Fibroblast of skin of right quadriceps (primary cell): Measurements from ENCODE around the gene PDCD1.
"Not testable (repeated sequence)": the region's sequence is repeated elsewhere in the genome, so short reads cannot be mapped to it uniquely, and the experiment has no call there.

Experiments used
- DNase-seq: peaks from one replicate; pipeline ENCODE4 v3.0.0-alpha.2; 2013

PDCD1 gene

DNA sequence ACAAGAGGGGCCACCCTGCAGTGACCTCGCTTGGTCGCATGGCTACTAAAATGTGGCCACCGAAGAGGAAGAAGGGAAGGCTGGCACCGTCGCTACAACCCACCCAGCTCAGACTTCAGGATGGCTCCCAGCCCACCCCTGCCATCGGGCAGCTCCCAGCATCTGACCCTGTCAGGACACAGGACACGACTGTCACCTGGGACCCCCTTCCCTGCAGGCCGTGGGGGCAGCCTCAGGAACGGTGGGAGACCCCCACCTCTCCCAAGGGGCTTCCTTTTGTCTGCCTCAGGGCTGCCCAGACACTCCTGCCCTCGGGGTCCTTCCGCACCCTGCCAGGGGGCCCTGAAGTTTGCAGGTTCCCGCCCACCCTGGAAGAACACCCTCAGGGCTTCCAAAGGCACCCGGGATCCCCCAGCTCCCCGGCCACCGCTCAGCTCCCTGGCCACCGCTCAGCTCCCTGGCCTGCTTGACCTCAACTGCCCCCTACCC, 18.5 kb upstream of the PDCD1 start:
- no peak for DNase-seq

DNA sequence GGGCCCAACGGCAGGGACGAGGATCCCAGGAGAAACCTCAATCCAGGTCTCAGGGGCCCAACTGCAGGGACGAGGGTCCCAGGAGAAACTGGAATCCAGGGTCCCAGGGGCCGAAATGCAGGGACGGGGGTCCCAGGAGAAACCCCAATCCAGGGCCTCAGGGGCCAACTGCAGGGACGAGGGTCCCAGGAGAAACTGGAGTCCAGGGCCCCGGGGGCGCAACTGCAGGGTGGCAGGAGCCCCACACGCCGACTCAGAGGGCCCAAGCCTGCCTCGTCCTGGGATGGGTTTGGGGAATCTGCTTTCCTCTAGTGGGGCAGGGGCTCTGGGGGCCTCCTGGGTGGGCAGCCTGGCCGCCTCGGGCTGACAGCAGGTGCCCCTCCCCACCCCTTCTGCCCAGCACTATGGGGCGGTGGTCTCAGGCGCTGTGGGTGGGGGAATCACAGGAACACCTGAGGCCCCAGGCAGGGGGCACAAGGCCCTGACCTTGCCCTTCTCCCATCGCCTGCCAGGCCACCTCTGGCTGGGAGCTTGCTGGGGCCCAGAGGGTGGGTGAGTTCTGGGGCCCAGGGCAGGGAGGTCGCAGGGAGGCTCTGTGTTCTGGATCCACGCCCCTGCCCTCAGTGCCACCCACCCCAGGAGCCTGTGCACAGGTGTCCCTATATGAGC, 18.0 kb upstream of the PDCD1 start:
- DNase-seq: no peak

DNA sequence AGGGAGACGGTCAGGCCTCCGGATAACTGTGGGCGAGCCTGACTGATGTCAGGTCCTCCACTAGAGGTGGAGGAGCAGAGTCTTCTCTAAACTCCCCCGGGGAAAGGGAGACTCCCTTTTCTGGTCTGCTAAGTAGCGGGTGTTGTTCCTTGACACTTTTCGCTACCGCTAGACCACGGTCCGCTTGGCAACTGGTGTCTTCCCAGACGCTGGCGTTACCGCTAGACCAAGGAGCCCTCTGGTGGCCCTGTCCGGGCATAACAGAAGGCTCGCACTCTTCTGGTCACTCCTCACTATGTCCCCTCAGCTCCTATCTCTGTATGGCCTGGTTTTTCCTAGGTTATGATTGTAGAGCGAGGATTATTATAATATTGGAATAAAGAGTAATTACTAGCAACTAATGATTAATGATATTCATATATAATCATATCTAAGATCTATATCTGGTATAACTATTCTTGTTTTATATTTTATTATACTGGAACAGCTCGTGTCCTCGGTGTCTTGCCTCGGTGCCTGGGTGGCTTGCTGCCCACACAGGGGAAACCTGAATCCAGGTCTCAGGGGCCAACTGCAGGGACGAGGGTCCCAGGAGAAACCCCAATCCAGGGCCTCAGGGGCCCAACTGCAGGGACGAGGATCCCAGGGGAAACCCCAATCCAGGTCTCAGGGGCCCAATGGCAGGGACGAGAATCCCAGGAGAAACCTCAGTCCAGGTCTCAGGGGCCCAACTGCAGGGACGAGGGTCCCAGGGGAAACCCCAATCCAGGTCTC, 17.2 kb upstream of the PDCD1 start:
- DNase-seq: not testable (repeated sequence)

DNA sequence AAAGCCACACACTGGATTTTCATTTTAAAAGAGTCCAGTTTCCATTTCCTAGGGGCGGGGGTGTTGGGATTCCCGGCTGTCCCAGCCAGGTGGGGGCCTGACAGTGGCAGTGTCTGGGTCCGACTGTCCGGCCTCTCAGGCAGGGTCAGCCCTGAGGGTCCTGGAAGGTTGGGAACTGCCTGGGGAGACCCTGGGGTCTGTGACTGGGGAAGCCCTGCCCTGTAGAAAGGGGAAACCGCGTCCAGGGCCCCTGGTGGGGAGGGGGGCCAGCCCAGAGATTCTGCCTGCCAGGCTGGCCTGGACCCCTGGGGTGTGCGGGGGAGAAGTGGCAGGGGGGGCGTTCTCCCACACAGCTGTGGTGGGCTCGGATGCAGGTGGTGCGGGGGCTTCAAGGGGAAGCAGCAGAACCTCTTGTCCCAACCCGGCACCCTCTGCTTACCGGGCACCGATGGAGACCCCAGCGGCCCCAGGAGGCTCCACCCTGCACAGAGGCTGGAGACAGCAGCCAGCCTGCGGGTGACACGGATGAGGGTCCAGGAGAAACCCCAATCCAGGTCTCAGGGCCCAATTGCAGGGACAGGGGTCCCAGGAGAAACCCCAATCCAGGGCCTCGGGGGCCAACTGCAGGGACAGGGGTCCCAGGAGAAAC, 15.7 kb upstream of the PDCD1 start:
- DNase-seq: no peak

DNA sequence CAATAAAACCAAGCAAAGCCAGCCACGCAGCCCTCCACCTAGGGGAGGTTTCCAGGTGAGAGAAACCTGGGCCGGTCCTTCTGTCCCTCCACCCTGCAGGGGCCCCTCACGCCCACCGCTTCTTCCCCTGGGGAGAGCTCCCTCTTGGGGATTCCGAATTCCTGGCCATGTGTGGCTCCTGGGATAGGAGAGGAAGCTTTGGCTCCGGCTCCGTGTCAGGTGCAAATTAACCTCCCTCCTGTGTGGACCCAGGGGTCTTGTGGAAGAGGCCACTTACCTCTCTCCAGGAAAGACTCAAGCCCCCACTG, 15.1 kb upstream of the PDCD1 start:
- DNase-seq: no peak

DNA sequence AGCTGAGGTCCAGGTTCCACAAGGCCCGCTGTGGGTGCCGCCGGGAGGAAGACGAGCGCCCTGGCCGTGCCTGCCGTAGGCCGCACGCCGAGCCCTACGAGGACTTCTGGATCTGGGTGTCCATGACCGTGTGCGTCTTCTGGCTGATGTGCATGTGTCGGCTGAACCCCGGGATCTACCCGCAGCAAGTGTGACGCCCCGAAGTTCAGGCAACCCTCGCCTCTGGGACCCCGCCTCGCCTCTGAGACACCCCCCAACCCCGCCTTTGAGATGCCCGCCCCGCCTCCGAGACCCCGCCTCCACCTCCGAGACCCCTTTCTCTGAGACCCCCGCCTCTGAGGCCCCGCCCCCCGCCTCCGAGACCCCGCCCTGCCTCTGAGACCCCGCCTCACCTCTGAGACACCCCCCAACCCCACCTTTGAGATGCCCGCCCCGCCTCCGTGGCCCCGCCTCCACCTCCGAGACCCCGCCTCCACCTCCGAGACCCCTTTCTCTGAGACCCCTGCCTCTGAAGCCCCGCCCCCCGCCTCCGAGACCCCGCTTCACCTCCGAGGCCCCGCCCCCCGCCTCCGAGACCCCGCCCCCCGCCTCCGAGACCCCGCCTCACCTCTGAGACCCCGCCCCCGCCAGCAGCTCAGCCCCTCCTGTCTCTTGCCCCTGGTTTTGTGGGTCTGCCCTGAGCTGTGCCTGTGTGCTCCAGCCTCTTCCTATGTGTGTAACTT, 14.5 kb upstream of the PDCD1 start:
- DNase-seq: no peak

DNA sequence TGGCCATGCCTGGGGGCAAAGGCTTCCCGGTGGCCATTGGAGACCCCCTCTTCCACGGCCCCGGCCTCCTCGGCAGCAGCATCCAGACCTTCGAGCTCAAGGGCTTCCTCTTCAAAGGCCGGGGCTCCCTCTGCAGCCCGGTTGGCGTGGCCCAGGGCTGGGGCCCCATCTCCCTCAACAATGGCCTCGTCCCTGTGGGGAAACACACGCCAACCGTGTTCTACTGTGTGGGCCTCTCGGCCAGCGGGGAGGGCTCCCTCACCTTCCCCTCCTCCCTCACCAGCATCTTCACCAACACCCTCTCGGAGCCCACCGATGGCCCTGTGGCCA, 13.6 kb upstream of the PDCD1 start:
- no peak for DNase-seq

DNA sequence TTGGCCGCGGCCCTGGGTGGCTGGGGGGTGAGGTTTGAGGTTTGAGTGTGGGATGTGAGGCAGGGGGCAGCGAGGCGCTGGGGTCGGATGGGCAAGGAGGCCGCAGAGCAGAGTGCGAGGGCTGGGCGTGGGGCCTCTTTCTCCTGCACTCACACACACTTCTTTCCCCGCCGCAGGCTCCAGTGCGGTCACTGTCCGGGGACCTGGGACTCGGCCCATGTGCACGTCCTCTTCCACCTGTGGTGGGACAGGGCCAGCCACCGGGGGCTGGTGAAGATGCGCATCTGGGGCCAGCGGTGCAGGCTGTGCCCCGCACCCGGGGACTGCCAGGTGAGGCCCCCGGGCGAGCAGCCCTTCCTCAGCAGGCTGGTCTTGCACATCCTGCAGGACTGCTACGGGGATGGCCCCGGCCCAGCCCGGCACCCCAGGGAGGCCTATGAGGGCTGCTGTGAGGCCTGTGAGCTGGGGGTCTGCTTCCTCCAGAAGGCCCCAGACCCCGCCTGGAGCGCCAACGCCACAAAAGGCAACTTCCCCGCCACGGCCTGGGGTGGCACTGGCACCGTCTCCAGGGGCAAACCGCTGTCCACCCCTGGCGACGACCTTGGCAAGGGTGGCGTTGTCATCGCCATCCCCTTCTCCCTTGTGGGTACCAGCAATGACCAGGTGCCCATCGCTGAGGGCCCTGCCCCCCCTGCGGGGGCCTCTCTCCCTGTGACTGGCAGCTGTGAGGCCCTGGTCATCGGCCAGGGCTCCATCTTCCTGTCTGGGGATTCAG, 13.0 kb upstream of the PDCD1 start:
- DNase-seq: no peak

DNA sequence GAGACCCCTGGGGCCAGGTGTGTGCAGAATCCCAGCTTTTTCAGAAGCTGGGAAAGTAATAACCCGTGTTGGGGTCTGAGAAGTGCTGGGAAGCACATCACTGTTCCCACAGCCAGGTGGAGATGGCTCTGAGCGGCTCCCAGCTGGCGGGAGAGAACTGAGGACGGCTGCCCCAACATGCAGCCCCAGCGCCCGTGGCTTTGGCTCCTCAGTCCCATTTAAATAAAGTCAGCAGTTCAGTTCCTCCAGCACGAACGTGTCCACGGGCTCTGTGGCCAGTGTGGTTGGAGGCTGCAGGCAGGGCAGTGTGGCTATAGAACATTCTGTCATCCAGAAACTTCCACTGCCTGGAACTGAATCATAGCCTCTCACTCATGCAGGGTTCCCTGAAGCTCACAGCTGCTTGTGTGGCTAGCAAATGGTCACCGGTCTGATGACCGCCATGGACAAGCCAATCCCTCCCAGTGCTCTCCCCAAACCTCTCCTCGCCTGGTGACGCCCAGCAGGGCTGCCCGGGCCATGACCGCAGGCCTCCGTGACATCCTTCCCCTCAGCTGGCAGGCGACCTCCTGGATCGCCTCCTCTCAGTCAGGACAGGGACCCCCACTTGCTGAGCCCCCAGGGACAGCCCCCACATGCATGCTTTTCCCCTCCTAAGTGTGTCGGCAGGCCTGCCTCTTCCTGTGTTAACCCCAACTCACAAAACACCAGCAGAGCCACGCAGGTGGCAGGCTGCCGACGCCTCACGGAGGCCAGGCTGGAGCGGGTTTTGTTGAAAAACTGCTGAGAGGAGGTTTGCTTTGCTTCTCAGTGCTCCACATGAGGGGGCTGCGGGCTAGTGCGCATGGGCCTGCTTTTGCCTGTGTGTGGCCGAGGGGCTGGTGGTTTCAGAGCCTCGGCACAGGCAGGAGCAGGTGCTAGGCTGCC, 12.2 kb upstream of the PDCD1 start:
- no peak for DNase-seq

DNA sequence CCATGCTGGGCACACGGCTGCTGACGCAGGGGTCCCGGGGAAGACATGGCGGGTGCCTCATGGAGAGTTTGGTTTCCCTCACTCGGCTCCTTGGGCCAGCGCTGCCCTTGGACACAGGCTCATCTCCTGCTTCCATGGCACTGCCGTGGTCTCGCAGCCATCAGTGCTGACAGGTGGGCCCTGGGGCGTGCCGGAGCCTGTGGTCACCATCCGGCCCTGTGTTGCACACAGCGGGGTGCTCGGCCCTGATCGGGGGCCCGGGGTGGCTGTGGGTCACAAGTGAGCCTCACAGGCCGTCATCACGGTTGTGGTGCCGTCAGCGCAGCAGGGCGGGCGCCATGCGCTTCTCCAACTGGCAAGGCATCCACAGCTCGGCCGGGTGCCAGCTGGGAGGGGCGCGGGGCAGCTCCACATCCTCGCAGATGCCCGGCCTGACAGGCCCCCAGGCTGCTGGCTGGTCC, 11.4 kb upstream of the PDCD1 start:
- DNase-seq: no peak

DNA sequence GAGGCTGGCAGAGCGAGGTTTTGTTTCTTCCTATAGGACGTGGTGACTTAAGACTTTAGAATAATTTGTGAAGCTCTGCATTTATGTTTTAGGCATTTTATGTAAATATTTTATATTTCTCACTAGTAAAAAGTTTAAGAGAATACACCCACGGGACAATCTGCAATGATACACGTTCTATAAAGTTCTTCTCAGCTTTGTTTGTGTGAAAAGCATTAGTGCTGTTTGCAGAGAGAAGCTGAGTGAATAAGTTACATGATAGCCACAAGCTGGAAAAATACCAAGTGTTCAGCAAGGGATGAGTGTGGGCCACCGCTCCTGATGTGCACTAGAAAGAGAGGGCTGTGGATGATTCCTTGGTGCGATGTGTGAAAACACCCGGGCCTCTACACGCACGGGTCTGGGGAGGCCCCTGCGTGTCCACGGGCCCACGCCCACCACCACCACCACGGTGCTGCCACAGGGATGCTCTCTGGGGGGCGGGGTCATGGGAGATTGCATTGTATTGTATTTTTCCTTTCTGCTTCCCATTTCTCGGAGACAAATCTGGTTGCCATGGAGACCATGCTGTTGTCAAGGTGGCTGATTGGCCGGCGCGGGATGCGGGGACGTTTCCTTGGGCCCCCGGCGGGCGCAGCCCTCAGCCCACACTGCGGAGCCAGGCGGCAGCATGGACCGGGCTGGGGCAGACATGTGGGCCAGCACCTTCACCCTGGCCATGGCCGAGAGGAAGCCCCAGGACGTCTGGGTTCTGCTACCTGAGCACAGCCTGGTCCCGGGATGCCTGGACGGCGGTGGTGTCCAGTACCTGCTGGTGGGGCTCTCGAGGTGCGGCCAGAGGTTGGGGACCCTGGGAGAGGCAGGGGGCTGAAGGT, 10.6 kb upstream of the PDCD1 start, which contains the start of gene RTP5:
TSS of gene RTP5 (plus strand) at position 643 of the 875 bp plus-strand sequence. CDS start at position 671, 28 bp downstream.
- no peak for DNase-seq

DNA sequence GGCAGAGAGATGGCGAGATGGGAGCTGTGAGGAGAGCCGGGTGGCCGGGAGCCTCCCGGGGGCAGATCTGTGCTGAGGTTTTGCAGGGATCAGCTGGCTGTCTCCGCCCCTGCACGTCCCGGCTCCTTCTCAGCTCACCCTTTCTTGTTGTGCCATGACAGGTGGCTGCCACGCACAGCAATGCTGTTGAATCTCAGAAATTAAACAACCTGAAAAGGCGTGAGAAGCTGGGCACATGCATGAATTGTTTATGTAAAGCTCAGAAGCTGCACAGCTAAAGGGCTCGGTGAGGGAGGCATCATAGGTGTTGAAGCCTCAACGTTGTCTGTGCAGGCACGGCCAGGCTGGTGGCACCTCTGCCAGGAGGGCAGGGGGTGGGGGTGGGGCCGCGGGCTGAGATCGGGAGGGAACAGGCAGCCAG, 10.0 kb upstream of the PDCD1 start:
- DNase-seq: no peak

DNA sequence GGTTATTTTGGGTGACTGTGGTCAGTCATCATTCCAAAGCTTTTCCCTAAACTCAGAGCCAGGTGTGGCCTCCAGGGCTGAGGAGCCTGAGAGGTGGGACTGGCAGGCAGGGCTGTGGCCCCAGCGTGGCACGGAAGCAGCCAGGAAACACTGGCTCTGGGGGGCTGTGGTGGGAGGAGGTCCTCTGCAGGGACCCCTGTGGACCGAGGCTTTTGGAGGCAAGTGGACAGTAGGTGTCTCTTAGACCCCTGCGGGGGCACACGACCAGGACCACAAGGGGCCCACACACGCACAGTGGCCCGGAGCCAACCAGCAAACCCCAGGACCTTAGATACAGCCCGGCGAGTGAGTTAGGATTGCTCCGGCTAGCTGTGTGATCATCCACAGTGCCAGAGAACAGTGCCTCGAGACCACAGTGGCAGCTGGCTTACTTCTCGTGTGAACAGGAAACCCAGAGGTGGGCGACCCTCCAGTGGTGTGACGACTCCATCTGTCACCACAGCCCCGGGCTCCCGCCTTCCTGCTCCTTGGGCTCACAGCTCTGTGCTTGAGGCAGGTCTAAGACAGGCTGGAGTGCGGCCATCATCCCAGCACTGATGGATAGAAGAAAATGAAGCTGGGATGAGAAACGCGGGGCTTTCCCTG, 9.2 kb upstream of the PDCD1 start:
- DNase-seq: no peak

DNA sequence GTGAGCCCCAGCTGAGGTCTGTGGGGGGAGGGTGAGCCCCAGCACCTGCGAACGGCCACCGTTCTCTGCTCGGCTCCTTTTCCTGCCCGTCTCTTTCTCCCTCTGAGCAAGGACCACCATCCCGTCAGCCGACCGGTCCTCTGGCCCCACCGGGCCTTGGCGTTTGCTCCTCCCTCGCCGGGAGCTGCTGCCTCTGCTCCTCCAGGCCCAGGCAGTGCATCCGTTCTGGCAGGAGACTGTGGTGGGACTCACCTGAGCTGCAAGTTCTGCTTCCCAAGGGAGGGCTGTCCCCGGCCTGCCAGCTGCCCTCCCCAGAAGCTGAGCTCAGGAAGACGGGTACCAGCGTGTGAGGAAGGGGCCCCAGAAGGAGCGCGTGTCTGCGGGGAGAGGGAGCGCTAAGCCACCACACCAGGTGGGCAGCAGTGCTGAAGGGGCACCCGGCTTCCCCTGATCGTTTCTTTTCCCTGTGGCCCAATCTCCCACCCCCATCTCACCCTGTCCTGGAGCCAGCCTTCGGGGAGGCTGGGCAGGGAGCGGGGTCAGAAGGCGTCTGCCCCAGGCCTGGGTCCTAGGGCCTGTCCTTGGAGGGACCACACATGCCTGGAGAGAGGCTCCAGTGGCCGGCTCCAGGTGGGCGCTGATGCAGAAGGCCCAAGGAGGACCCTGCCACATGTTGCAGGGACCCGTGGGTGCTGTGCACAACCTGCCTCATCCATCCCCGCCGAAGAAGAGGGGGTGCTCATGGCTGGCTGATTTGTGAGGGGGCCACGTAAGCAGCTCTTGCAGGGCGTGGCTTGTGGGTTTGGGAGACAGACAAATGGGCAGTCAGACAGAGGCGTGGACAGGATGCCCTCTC, 8.3 kb upstream of the PDCD1 start:
- DNase-seq: no peak

DNA sequence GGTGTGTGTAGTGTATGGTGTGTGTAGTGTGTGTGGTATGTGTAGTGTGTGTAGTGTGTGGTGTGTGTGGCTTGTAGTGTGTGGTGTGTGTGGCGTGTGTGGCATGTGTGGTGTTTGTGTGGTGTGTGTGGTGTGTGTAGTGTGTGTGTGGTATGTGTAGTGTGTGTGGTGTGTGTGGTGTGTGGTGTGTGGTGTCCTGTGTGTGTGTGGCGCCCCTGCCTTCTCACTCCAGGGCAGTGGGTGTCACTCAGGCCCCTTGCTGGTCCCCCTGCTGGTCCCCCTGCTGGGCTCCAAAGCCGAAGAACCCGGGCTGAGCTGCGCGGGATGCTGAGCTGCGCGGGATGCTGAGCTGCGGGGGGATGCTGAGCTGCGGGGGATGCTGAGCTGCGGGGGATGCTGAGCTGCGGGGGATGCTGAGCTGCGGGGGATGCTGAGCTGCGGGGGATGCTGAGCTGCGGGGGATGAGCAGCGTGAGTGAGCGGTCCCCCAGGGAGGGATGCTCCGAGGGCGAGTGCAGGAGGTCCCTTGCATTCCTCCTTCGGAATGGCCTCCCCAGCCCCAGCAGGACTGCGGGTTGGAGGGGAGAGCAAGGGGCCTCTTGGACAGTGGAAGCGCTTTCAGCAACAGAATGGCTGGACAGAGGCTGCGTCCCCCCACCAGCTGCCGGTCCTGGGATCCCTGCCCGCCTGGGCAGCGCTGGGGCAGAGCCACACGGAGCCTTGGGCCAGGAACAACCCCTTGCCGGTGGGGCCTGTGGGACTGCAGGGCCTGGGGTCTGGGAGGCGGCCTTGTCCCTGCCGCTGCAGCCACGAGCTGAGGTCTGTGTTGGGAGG, 7.5 kb upstream of the PDCD1 start:
- DNase-seq: no peak

DNA sequence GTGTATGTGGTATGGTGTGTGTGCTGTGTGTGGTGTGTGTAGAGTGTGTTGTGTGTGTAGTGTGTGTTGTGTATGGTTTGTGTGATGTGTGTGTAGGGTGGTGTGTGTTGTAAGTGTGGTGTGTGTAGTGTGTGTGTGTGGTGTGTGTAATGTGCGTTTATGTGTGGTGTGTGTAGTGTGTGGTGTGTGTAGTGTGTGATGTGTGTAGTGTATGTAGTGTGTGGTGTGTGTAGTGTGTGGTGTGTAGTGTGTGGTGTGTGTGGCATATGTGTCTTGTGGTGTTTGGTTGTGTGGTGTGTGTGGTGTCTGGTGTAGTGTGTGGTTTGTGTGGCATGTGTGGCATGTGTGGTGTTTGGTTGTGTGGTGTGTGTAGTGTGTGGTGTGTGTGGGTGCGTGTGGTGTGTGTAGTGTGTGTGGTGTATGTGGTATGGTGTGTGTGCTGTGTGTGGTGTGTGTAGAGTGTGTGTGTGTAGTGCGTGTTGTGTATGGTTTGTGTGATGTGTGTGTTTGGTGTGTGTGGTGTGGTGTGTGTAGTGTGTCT, 6.8 kb upstream of the PDCD1 start:
- no peak for DNase-seq

DNA sequence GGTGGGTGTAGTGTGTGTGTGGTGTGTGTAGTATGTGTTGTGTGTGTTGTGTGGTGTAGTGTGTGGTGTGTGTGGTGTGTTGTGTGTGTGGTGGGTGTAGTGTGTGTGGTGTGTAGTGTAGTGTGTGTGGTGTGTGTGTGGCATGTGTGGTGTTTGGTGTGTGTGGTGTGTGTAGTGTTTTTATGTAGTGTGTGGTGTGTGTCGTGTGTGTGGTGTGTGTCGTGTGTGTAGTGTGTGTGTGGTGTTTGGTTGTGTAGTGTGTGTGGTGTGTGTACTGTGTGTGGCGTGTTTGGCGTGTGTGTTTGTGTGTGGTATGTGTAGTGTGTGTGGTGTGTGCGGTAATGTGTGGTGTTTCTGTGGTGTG, 6.1 kb upstream of the PDCD1 start:
- no peak for DNase-seq
